GM18508 (cell line): ENCODE measurements around the gene REST.
"Not testable (repeated sequence)": the region's sequence is repeated elsewhere in the genome, so short reads cannot be mapped to it uniquely, and the experiment has no call there.

Source experiments
- ATAC-seq: cut with Tn5 transposase; IDR thresholded peaks from one replicate; pipeline ENCODE4 v1.9.1; 2021; ENCODE audit warnings: moderate number of reproducible peaks; ENCODE audit not compliant: insufficient read depth, unreplicated experiment

REST gene

GRCh38 chr4:56907489-56908205 is at the start of gene REST:
TSS of gene REST (plus strand) at chr4:56907900. CDS start at chr4:56910639, 2,739 bp downstream.
- ATAC-seq: no peak

GRCh38 chr4:56859841-56860240 is 47.9 kb upstream of the REST start:
- peak; percentile 38 for ATAC-seq

GRCh38 chr4:56860781-56861180 is 46.9 kb upstream of the REST start:
- no peak for ATAC-seq

GRCh38 chr4:56861360-56861759 is 46.3 kb upstream of the REST start:
- ATAC-seq: no peak

GRCh38 chr4:56863441-56864139 is 44.1 kb upstream of the REST start:
- peak; percentile 47 for ATAC-seq

- ATAC-seq: no peak
Observed at GRCh38 chr4:56870946-56871345, 36.8 kb upstream of the REST start.

GRCh38 chr4:56871371-56871866 is 36.3 kb upstream of the REST start:
- no peak for ATAC-seq

GRCh38 chr4:56874166-56874565 is 33.5 kb upstream of the REST start:
- ATAC-seq: no peak

- no peak for ATAC-seq
Observed at GRCh38 chr4:56874923-56875322, 32.8 kb upstream of the REST start.

- ATAC-seq: no peak
Observed at GRCh38 chr4:56876264-56876663, 31.4 kb upstream of the REST start.

GRCh38 chr4:56879996-56880395 is 27.7 kb upstream of the REST start:
- no peak for ATAC-seq

- no peak for ATAC-seq
Observed at GRCh38 chr4:56880572-56880971, 27.1 kb upstream of the REST start.

GRCh38 chr4:56884511-56884910 is 23.2 kb upstream of the REST start:
- not testable (repeated sequence) for ATAC-seq

- no peak for ATAC-seq
Observed at GRCh38 chr4:56892691-56893090, 15.0 kb upstream of the REST start.

GRCh38 chr4:56897842-56898241 is 9.9 kb upstream of the REST start:
- ATAC-seq: not testable (repeated sequence)

- ATAC-seq: not testable (repeated sequence)
Observed at GRCh38 chr4:56900186-56900585, 7.5 kb upstream of the REST start.

- no peak for ATAC-seq
Observed at GRCh38 chr4:56902703-56903102, 5.0 kb upstream of the REST start.

GRCh38 chr4:56905796-56906195 is 1.9 kb upstream of the REST start:
- ATAC-seq: no peak

GRCh38 chr4:56906489-56907393 is 959 bp upstream of the REST start:
- ATAC-seq: no peak

- no peak for ATAC-seq
Observed at GRCh38 chr4:56908206-56909085, 746 bp downstream of the REST start.
